ENCODE measurements around the gene NRL.
"Not testable (repeated sequence)": the region's sequence is repeated elsewhere in the genome, so short reads cannot be mapped to it uniquely, and the experiment has no call there.

The NRL gene

DNA sequence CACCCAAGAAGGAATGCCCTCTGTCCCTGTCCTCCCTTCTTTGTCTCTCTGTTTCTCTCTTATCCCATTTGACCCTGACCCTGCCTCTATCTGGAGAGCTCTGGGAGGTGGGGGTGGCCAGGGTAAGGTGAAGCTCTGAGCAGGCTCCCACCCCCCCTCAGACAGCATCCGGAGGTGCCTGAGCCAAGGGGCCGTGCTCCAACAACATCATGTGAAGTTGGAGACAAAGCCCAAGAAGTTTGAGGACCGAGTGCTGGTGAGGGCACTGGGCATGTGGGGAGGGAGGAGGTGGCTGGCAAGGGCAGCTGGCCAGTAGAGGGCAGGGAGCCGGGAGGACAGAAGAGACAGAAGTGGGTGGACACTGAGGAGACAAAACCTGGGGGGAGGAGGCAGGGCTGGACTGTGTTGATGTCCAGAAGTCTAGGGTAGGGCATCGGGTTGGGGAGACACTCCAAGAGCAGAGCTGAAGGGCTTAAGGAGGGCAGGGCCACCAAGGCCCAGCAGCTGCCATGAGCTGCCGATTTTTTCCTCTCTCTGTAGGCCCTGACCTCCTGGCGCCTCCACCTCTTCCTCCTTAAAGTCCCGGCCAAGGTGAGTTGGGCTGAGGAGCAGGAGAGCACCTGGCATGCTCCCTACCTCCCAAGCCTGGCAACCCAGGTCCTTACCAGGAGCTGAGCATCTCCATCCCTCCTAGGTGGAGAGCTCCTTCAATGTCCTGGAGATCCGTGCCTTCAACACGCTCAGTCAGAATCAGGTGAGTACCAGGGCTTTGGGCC lies 61.0 kb downstream of the NRL start:
- Mint-ChIP-seq H3K4me3 (peak overlapping the region; percentile 75 to 83 (median 75)), H3K27ac (no peak overlapping the region), H3K27me3 (ENCODE audit: low read depth) (peaks cover 39% of the 10 kb centered on the region), H3K36me3 (ENCODE audit: low read depth) (no peaks in the 10 kb centered on the region), H3K4me1 (peaks cover 15% of the 10 kb centered on the region), H3K9me3 (no peaks in the 10 kb centered on the region)
- no peak for TF ChIP-seq CTCF (IDR thresholded peaks at IDR 0.05; ENCODE audit: unreplicated experiment in 3 of 3)

- Mint-ChIP-seq H3K36me3 (ENCODE audit: low read depth) (no peaks in the 10 kb centered on the region), H3K4me3 (peak overlapping the region; percentile 75 to 83 (median 75)), H3K27me3 (ENCODE audit: low read depth) (peaks cover 41% of the 10 kb centered on the region), H3K27ac (no peak overlapping the region), H3K4me1 (peaks cover 10% of the 10 kb centered on the region), H3K9me3 (no peaks in the 10 kb centered on the region)
- TF ChIP-seq CTCF (IDR thresholded peaks at IDR 0.05; ENCODE audit: unreplicated experiment in 3 of 3): no peak
Observed at GRCh38 chr14:24052656-24053547, 61.8 kb downstream of the NRL start.

DNA sequence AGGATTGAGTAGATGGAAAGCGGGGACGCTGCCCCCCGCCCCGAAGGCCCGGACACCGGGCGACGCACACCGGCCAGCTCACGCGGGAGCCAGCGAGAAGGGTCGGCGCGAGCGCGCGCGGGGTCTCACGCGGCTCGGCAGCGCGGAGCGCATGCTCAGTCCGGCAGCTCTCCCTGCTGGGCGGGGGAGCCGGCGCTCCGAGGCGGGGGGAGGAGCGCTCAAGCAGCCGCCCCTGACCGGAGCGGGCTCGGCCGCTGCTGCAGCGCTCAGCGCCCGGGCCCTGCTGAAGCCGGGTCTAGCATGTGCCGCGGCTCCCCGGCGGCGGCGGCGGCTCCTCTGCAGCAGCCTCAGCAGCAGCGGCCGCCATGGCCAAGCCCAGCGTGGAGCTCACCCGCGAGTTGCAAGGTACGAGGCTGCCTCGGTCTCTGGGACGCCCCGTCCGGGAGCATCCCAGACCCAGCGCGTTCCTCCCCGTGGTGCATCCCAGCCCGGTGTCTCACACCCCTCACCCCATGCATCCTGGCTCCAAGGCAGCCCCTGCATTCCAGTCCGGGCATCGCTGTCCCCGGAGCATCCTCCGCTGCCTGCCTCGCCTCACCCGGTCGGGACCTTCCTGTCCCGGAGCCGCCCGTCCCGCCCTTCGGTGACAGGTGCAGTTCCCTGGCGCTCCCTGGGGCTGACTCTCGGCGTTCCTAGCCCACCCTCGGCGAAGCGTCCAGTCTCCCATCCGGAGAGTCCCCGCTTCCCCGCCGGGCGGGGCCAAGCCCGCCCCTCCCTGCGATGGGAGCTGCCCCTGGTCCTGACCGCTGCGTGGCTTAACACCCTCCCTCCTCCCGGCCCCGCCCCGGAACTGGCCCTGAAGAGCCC lies 62.7 kb downstream of the NRL start, which contains the start of gene CARMIL3:
Gene CARMIL3, plus strand, starts transcription at position 221 of the 867 bp plus-strand sequence. Its CDS starts 145 bp downstream, at position 366.
- Mint-ChIP-seq H3K27ac (peak within 1 kb of the TSS; percentile 39 to 87 (median 60)), H3K4me1 (peaks cover 10% of the 10 kb centered on the region), H3K27me3 (ENCODE audit: low read depth) (peaks cover 41% of the 10 kb centered on the region), H3K4me3 (peak within 1 kb of the TSS; percentile 84 to 92 (median 88)), H3K9me3 (no peaks in the 10 kb centered on the region), H3K36me3 (ENCODE audit: low read depth) (no peaks in the 10 kb centered on the region)
- TF ChIP-seq CTCF (IDR thresholded peaks at IDR 0.05; ENCODE audit: unreplicated experiment in 3 of 3): no peak

DNA sequence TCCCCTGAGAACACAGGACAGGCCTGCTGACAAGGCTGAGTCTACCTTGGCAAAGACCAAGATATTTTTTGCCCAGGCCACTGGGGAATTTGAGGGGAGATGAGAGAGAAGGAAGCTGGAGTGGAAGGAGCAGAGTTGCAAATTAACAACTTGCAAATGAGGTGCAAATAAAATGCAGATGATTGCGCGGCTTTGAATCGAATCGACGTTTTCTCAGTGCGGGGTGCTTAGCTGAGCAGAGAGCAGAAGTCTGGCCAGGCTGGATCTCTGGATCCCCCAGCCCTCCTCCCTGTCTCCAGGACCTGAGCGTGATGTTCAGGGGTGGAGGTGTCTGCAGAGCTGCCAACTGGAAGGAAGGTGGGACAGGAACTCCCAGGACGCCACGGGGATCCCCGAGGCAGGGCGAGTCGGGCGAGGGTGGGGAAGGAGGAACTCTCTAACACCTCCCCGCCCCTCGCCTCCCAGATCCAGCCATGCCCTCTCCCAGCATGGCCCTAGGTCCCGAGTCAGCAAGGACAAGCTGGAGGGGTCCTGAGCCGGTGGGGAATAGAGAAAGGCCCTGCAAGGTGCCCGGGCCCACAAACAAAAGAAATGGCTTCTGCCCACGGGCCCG lies 63.5 kb downstream of the NRL start:
- H3K4me1 Mint-ChIP-seq: peaks cover 10% of the 10 kb centered on the region
- H3K27me3 Mint-ChIP-seq (ENCODE audit: low read depth): peaks cover 41% of the 10 kb centered on the region
- peak overlapping the region; percentile 84 to 92 (median 88) for H3K4me3 Mint-ChIP-seq
- no peaks in the 10 kb centered on the region for H3K9me3 Mint-ChIP-seq
- TF ChIP-seq CTCF (IDR thresholded peaks at IDR 0.05; ENCODE audit: unreplicated experiment in 3 of 3): no peak
- no peaks in the 10 kb centered on the region for H3K36me3 Mint-ChIP-seq (ENCODE audit: low read depth)
- peak overlapping the region; percentile 39 to 87 (median 60) for H3K27ac Mint-ChIP-seq

- not testable (repeated sequence) for H3K9me3 Mint-ChIP-seq; H3K36me3 Mint-ChIP-seq (ENCODE audit: low read depth)
- peaks cover 42% of the 10 kb centered on the region for H3K27me3 Mint-ChIP-seq (ENCODE audit: low read depth)
- peaks cover 10% of the 10 kb centered on the region for H3K4me1 Mint-ChIP-seq
- H3K27ac Mint-ChIP-seq: peak overlapping the region; percentile 39 to 87 (median 60)
- peak overlapping the region; percentile 84 to 92 (median 88) for H3K4me3 Mint-ChIP-seq
Observed at GRCh38 chr14:24050753-24051152, 64.0 kb downstream of the NRL start.

- not testable (repeated sequence) for H3K27ac Mint-ChIP-seq; H3K36me3 Mint-ChIP-seq (ENCODE audit: low read depth); H3K9me3 Mint-ChIP-seq
- peaks cover 39% of the 10 kb centered on the region for H3K27me3 Mint-ChIP-seq (ENCODE audit: low read depth)
- H3K4me3 Mint-ChIP-seq: peak overlapping the region in 1 of 3 experiments; percentile 38
- H3K4me1 Mint-ChIP-seq: peaks cover 10% of the 10 kb centered on the region
Observed at GRCh38 chr14:24049002-24049401, 65.7 kb downstream of the NRL start.

All from nephron (organoid).